NCI-H2171 (cell line): Measurements from ENCODE around the gene OR4K1.
"Not testable (repeated sequence)": the region's sequence is repeated elsewhere in the genome, so short reads cannot be mapped to it uniquely, and the experiment has no call there.

ENCODE experiments used
- DNase-seq: peaks from one replicate; lab custom pipeline; 2025; lab: John Stamatoyannopoulos, UW

Gene OR4K1, protein sequence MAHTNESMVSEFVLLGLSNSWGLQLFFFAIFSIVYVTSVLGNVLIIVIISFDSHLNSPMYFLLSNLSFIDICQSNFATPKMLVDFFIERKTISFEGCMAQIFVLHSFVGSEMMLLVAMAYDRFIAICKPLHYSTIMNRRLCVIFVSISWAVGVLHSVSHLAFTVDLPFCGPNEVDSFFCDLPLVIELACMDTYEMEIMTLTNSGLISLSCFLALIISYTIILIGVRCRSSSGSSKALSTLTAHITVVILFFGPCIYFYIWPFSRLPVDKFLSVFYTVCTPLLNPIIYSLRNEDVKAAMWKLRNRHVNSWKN

GRCh38 chr14:19930617-19931016 lies at the start of gene OR4K1:
Gene OR4K1 (plus strand): TSS chr14:19930917. CDS start chr14:19935667, 4,750 bp downstream.
- DNase-seq: no peak

DNA sequence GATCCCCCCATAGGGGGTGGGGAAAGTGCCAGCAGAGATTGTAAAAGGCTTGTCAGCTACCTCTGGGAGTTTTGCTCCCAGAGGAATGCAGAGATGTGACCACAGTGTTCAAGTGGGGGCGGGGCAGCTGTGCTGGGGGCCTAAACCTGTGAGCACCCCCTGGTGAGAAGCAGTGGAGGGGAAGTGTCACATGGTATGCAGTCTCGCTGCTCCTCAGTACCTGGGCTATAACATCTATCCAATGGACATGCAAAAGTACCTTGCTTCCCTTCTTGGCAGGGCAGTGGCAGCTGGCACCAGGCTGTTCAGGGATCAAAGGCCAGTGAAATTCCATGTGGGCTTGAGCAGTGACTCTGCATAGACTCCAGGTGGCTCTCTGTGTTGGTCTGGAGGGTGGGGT lies 35.4 kb upstream of the OR4K1 start:
- no peak for DNase-seq

GRCh38 chr14:19900999-19901398 lies 29.7 kb upstream of the OR4K1 start:
- no peak for DNase-seq

DNA sequence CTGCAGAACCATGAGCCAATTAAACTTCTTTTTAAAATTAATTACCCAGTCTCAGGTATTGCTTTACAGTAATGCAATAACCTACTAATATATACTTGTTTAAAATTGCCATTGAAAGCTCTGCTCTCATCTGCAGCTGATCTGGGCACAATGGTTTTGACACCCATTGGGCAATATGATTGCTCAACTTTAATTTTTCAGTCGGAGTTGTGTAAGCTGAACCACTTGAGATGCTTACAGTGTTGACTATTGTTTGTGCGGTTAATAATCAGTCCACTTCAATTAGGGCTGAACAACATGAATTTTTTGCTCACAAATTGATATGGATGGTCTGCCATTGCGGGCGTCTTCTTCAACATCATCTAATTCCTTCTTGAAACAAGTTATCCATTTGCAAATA lies 28.3 kb upstream of the OR4K1 start:
- no peak for DNase-seq

- DNase-seq: no peak
Measured at GRCh38 chr14:19906665-19907064, 24.1 kb upstream of the OR4K1 start.

- no peak for DNase-seq
Measured at GRCh38 chr14:19911114-19911513, 19.6 kb upstream of the OR4K1 start.

- no peak for DNase-seq
Measured at GRCh38 chr14:19917243-19917642, 13.5 kb upstream of the OR4K1 start.

- DNase-seq: no peak
Measured at GRCh38 chr14:19917955-19918518, 12.7 kb upstream of the OR4K1 start.

- DNase-seq: no peak
Measured at GRCh38 chr14:19918553-19919264, 12.0 kb upstream of the OR4K1 start.

- DNase-seq: no peak
Measured at GRCh38 chr14:19920021-19920657, 10.6 kb upstream of the OR4K1 start, which contains the start of gene OR4K5. Gene OR4K5 (plus strand): TSS chr14:19920607. CDS start chr14:19920607, 0 bp downstream.

DNA sequence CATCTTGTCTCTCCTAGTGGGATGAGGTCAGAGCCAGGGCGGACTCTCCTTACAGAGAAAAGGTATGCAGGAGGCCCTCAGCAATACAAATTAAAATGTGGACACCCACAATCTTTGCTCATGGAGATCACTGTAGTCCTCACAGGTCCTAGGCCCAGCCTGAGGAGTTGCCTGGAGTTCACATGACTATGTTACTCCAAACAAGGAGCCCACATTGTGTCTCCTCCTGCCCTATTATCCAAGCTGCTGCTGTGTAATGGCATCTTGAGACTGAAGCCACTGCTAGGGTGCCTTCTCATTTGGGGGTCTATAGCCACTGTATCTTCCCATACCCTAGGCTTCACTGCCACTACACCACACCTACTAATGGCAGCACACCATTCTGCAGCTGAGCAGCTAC lies 11.0 kb downstream of the OR4K1 start:
- DNase-seq: no peak

DNA sequence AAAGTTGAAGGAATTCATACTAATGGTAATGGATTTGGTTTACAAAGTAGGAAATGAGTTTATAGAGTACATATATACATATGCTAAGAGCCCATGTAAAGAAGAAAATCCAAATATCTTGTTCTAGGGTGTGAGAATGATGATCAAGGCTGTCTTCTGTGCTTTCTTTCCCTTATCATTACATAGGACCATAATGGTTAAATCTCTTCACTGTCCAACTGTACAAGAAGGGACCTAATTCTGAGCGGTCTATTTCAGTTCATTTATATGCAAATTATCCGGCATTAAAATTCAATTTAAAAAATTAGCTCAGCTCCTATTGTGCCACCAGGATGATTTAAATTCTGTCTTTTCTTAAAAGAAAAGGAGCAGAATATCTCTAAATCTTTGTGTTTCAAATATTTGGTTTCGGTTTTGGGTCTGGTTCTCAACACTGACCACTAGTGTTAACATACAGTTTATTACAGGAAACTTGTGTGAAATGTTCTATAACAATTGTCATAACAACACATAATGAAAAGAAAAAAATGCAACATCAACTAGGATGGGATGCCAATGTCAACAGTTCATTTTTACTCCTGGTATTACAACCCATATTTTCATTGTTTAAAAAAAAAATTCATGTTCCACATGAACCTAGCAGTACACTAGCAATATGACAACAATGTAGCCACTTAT lies 16.8 kb downstream of the OR4K1 start:
- no peak for DNase-seq

DNA sequence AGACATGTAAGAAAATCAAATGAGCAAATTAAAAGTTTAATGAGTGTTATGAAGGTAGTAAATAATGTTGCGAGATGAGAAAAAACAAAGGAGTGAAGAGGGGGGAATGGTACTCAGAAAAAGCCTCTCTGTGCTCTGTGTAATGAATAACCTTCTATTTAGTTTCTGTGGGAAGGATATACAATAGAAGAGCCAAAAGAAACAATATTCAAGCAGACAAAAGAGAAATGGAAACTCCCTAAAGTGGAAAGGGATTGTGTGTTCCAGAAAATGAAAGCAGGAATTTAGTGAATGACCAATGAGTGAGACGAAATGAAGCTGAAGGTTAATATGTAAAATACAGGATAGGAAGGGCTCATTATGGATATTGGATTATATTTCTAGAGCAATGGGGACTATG lies 18.5 kb downstream of the OR4K1 start:
- DNase-seq: no peak

GRCh38 chr14:19969735-19970134 lies 39.0 kb downstream of the OR4K1 start:
- not testable (repeated sequence) for DNase-seq

DNA sequence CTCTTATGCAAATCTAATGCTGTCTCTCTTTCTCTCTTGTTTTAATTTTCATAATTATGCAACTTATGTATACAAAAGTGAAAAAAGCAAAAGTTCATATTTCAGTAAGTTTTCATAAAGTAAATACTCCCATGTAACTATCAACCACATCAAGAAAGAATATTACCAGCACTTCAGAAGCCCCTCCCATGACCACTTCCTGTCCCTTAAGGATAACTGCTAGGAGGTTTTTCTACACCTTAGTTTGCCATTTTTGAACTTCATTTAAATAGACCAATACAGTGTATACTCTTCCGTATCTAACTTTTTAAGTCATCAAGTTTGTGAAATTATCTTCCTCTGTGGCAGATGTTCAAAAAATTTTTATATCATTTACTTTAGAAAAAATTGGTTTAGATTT lies 44.1 kb downstream of the OR4K1 start:
- no peak for DNase-seq

DNA sequence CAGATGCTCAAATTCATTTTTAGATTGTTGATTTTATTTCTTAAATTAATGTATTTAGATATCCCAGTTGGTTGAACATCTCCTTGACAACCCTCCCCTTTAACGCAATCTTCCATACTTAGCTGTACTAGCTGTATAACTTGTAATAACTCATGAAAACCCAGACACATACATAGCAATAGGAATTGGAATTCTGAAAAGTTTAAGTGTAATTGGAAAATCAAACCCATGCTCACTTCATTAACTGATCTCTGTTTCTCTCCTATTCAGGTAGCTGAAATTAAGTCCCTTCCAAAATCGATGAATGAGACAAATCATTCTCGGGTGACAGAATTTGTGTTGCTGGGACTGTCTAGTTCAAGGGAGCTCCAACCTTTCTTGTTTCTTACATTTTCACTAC lies 44.6 kb downstream of the OR4K1 start, which contains the start of gene OR4K15:
Gene OR4K15, plus strand, starts transcription at position 301 of the 400 bp plus-strand sequence. Its CDS starts 0 bp downstream, at position 301.
- no peak for DNase-seq
